ENCODE results near the gene CSMD2. TPM values are rescaled to one million over a fixed set of nuclear protein-coding genes. Genes with fewer than 3 reads are reported as not detected.

Gene CSMD2
- total RNA-seq, 2 donors from 2014 or later, result 0.15 to 0.28 TPM

- ATAC-seq, result no peak
- intact Hi-C loops (cut with DNase I, micrococcal nuclease), result no loop called here
These were observed 578.2 kb downstream of the CSMD2 start for GRCh38 chr1:33586795-33587194.

GRCh38 chr1:33586106-33586505, 578.9 kb downstream of the CSMD2 start:
- ATAC-seq (no peak), DNase-seq (no peak)
- intact Hi-C loops (cut with DNase I, micrococcal nuclease), result no loop called here

More at GRCh38 chr1:33586795-33587194, 578.2 kb downstream of the CSMD2 start:
- no peak for DNase-seq

- intact Hi-C loops (cut with DNase I, micrococcal nuclease), result no loop called here
- DNase-seq (no peak), ATAC-seq (no peak)
These were observed 581.5 kb downstream of the CSMD2 start for GRCh38 chr1:33583567-33583966.

GRCh38 chr1:33578557-33579448, 586.2 kb downstream of the CSMD2 start:
- intact Hi-C loops (cut with DNase I, micrococcal nuclease), result no loop called here
- DNase-seq, result no peak
- no peak for ATAC-seq

- ATAC-seq, result no peak
- intact Hi-C loops (cut with DNase I, micrococcal nuclease), result no loop called here
- DNase-seq, result no peak
These were observed 587.4 kb downstream of the CSMD2 start for GRCh38 chr1:33577663-33578062.

GRCh38 chr1:33576821-33577599, 588.0 kb downstream of the CSMD2 start:
- no peak for DNase-seq
- intact Hi-C loops (cut with DNase I, micrococcal nuclease), result no loop called here
- no peak for ATAC-seq

- ATAC-seq (no peak), DNase-seq (no peak)
- intact Hi-C loops (cut with DNase I, micrococcal nuclease), result no loop called here
These were observed 589.6 kb downstream of the CSMD2 start for GRCh38 chr1:33575324-33575879.

GRCh38 chr1:33573661-33574060, 591.4 kb downstream of the CSMD2 start:
- ATAC-seq (no peak), DNase-seq (no peak)
- intact Hi-C loops (cut with DNase I, micrococcal nuclease), result no loop called here

GRCh38 chr1:33572387-33572786, 592.6 kb downstream of the CSMD2 start:
- intact Hi-C loops (cut with DNase I, micrococcal nuclease), result no loop called here
- no peak for ATAC-seq
- DNase-seq, result no peak

- intact Hi-C loops (cut with DNase I, micrococcal nuclease), result no loop called here
- ATAC-seq, result no peak
These were observed 595.7 kb downstream of the CSMD2 start for GRCh38 chr1:33569331-33569730.

GRCh38 chr1:33563699-33564098, 601.3 kb downstream of the CSMD2 start:
- no peak for DNase-seq
- ATAC-seq, result no peak
- intact Hi-C loops (cut with DNase I, micrococcal nuclease), result no loop called here

More at GRCh38 chr1:33569331-33569730, 595.7 kb downstream of the CSMD2 start:
- no peak for DNase-seq

- DNase-seq (no peak), ATAC-seq (no peak)
- intact Hi-C loops (cut with DNase I, micrococcal nuclease), result no loop called here
These were observed 602.5 kb downstream of the CSMD2 start for GRCh38 chr1:33562563-33562962.

GRCh38 chr1:33561576-33561975, 603.5 kb downstream of the CSMD2 start:
- ATAC-seq (no peak), DNase-seq (no peak)
- intact Hi-C loops (cut with DNase I, micrococcal nuclease), result no loop called here

GRCh38 chr1:33560680-33561079, 604.4 kb downstream of the CSMD2 start:
- DNase-seq (no peak), ATAC-seq (no peak)
- intact Hi-C loops (cut with DNase I, micrococcal nuclease), result no loop called here

- DNase-seq (no peak), ATAC-seq (no peak)
- intact Hi-C loops (cut with DNase I, micrococcal nuclease), result no loop called here
These were observed 616.3 kb downstream of the CSMD2 start for GRCh38 chr1:33548721-33549120.

- DNase-seq, result no peak
- intact Hi-C loops (cut with DNase I, micrococcal nuclease), result no loop called here
- no peak for ATAC-seq
These were observed 616.7 kb downstream of the CSMD2 start for GRCh38 chr1:33548319-33548718.

- intact Hi-C loops (cut with DNase I, micrococcal nuclease), result no loop called here
- ATAC-seq (no peak), DNase-seq (no peak)
These were observed 617.5 kb downstream of the CSMD2 start for GRCh38 chr1:33547576-33547975.

- DNase-seq, result no peak
- ATAC-seq, result no peak
- intact Hi-C loops (cut with DNase I, micrococcal nuclease), result no loop called here
These were observed 623.1 kb downstream of the CSMD2 start for GRCh38 chr1:33541966-33542365.

- DNase-seq (no peak), ATAC-seq (no peak)
- intact Hi-C loops (cut with DNase I, micrococcal nuclease), result no loop called here
These were observed 627.1 kb downstream of the CSMD2 start for GRCh38 chr1:33537885-33538284.

- DNase-seq (no peak), ATAC-seq (no peak)
- intact Hi-C loops (cut with DNase I, micrococcal nuclease), result no loop called here
These were observed 629.7 kb downstream of the CSMD2 start for GRCh38 chr1:33535334-33535733.

Measured in left colon (tissue), 2 donors.